Type B pancreatic cell (in vitro differentiated cells): ENCODE data around the gene CYTH4. TPM values are rescaled to one million over a fixed set of nuclear protein-coding genes. Genes with fewer than 3 reads are reported as not detected.

Experiments
- DNase-seq: peaks from one replicate; pipeline ENCODE4 v3.0.0; 2021; ENCODE audit warnings: mixed read lengths; ENCODE audit not compliant: unreplicated experiment; ENCODE audit errors: extremely low spot score
- H3K27ac Mint-ChIP-seq: 2 replicates; pipeline ENCODE4 v1.8.0; 2021; ENCODE audit warnings: mild to moderate bottlenecking, mixed read lengths
- H3K27me3 Mint-ChIP-seq: 2 replicates; pipeline ENCODE4 v1.8.0; 2021; ENCODE audit warnings: mixed read lengths
- H3K36me3 Mint-ChIP-seq: 2 replicates; pipeline ENCODE4 v1.8.0; 2021; ENCODE audit warnings: mixed read lengths
- H3K4me1 Mint-ChIP-seq: one replicate; pipeline ENCODE4 v1.8.0; 2021; ENCODE audit warnings: mixed read lengths; ENCODE audit not compliant: unreplicated experiment
- H3K4me3 Mint-ChIP-seq: 2 replicates; pipeline ENCODE4 v1.8.0; 2021; ENCODE audit warnings: mild to moderate bottlenecking, mixed read lengths
- H3K9me3 Mint-ChIP-seq: 2 replicates; pipeline ENCODE4 v1.8.0; 2021; ENCODE audit warnings: mixed read lengths
- total RNA-seq: library from RNA; stranded (reverse); gene quantifications from 2 replicates; pipeline ENCODE4 v1.2.1, GENCODE V29; 2021; ENCODE audit warnings: low replicate concordance
- TF ChIP-seq, protein P1 (sequence below): fragments of 200-600 bp; sonication (generic); conservative IDR thresholded peaks from 2 replicates; pipeline ENCODE4 v1.5.0; 2021; ENCODE audit warnings: antibody characterized with exemption, mild to moderate bottlenecking

Gene CYTH4
- total RNA-seq, 1 donor from 2014 or later = not detected

- Mint-ChIP-seq H3K9me3 (no peaks in the 10 kb centered on the region), H3K4me1 (peaks cover 4% of the 10 kb centered on the region), H3K36me3 (no peaks in the 10 kb centered on the region), H3K4me3 (no peak overlapping the region), H3K27me3 (peaks cover 13% of the 10 kb centered on the region), H3K27ac (peak overlapping the region; percentile 39)
- TF ChIP-seq, protein P1, sequence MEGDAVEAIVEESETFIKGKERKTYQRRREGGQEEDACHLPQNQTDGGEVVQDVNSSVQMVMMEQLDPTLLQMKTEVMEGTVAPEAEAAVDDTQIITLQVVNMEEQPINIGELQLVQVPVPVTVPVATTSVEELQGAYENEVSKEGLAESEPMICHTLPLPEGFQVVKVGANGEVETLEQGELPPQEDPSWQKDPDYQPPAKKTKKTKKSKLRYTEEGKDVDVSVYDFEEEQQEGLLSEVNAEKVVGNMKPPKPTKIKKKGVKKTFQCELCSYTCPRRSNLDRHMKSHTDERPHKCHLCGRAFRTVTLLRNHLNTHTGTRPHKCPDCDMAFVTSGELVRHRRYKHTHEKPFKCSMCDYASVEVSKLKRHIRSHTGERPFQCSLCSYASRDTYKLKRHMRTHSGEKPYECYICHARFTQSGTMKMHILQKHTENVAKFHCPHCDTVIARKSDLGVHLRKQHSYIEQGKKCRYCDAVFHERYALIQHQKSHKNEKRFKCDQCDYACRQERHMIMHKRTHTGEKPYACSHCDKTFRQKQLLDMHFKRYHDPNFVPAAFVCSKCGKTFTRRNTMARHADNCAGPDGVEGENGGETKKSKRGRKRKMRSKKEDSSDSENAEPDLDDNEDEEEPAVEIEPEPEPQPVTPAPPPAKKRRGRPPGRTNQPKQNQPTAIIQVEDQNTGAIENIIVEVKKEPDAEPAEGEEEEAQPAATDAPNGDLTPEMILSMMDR = no peak
- DNase-seq = no peak
Observed at GRCh38 chr22:37242395-37242918, 39.9 kb upstream of the CYTH4 start.

GRCh38 chr22:37243402-37244113 is 38.8 kb upstream of the CYTH4 start:
- H3K27ac Mint-ChIP-seq = no peak overlapping the region
- TF ChIP-seq, protein P1 = no peak
- peaks cover 7% of the 10 kb centered on the region for H3K27me3 Mint-ChIP-seq
- H3K4me3 Mint-ChIP-seq = no peak overlapping the region
- H3K9me3 Mint-ChIP-seq = no peaks in the 10 kb centered on the region
- no peak for DNase-seq
- no peaks in the 10 kb centered on the region for H3K36me3 Mint-ChIP-seq
- H3K4me1 Mint-ChIP-seq = peaks cover 4% of the 10 kb centered on the region

DNA sequence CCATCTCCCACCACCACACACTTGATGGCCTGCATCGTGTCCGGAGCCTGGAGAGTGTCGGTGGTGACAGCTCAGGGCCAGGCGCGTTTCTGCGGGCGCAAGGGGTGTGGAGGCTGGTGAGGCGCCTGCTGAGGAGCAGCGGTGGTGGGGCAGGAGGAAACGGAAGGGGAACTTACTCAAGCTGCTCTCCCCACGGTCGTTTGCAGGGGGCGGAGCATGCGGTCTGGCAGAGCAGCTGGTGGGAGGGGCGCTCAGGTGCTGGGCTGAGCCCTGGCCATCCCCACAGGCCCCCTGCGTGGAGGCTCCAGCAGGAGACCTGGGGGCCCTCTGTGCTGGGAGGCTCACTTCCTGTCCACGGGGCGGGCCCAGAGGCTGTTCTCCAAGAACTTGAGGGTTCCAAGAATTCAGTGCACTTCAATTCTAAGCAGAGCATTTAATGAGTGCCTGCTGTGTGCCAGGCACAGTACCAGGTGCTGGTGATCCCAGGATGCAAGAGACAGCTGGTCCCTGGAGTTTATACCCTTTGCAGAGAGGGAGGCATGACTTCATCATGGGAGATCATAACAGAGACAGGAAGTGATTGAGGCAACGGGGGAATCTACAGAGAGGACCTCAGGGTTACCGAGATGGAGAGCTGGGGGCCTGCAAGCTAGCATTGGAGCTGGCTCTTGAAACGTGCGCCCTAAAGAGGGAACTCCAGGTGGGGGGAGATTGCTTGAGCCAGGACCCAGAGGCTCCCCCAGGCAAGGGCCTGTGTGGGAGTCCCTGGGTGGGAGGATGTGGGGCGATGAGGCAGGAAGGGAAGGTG is 38.0 kb upstream of the CYTH4 start, which contains the start of gene RAC2:
TSS of gene RAC2 (minus strand) at position 156 of the 808 bp plus-strand sequence. CDS start at position 35, 121 bp downstream.
- DNase-seq = no peak
- H3K9me3 Mint-ChIP-seq = no peaks in the 10 kb centered on the region
- no peaks in the 10 kb centered on the region for H3K36me3 Mint-ChIP-seq
- peaks cover 3% of the 10 kb centered on the region for H3K27me3 Mint-ChIP-seq
- TF ChIP-seq, protein P1 = no peak
- peaks cover 4% of the 10 kb centered on the region for H3K4me1 Mint-ChIP-seq
- no peak within 1 kb of the TSS for H3K4me3 Mint-ChIP-seq
- no peak within 1 kb of the TSS for H3K27ac Mint-ChIP-seq

DNA sequence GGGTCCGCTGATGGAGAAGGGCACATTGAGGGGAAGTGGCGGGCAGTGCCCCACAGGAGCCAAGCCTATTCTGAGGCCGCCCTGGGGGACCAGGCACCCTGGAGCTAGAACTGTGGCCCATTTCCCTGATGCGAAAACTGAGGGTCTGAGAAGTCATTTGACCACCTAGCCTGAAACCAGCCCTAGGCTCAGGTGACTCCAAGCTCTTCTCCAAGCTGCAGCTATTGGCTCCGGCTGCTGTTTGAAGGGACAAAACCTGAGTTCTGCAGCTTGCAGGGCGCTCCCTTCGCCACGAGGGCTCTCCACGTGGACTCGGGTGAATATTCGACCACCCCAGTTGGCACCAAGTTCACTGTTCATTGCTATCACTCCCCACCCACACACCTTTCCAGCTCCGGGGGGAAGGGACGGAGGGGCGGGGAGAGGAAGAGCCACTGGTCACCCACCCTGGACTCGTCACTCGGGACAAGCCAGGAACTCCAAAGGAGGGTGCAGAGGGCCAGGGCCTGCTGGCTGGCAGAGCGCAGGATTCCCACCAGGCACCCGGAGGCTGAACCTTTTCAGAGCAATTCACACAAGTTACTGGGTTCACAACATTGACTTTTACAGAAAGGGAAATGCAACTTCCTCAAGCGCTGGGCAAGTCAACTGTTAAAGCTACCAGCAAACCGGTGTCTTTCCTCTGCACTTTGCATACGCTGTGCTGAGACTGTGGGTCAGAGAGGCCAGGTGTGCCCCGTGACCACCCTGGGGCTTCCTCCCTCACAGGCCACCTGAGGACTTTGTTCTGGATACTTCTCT is 37.2 kb upstream of the CYTH4 start:
- Mint-ChIP-seq H3K27me3 (peaks cover 3% of the 10 kb centered on the region), H3K27ac (no peak overlapping the region), H3K9me3 (no peaks in the 10 kb centered on the region), H3K4me3 (no peak overlapping the region), H3K4me1 (peaks cover 4% of the 10 kb centered on the region), H3K36me3 (no peaks in the 10 kb centered on the region)
- TF ChIP-seq, protein P1 = no peak
- DNase-seq = no peak

DNA sequence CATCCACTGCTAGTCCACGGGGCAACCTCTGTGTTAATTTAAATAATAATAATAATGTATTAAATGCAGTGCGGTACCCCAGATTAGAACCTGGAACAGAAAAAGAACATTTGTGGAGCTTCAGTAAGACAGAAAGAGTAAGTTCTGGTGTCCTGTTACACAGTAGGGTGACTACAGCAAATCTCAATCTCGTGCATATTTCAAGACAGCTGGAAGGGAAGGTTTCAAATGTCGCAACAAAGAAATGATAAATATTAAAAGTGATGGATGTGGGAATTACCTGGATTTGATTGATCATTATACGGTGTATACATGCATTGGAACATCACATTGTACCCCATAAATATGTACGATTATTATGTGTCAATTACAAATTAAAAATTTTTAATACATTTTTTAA is 36.6 kb upstream of the CYTH4 start:
- DNase-seq = no peak
- Mint-ChIP-seq H3K36me3 (no peaks in the 10 kb centered on the region), H3K4me3 (no peak overlapping the region), H3K27me3 (no peaks in the 10 kb centered on the region), H3K4me1 (peaks cover 4% of the 10 kb centered on the region), H3K27ac (no peak overlapping the region), H3K9me3 (no peaks in the 10 kb centered on the region)
- TF ChIP-seq, protein P1 = no peak
